ENCODE results near the gene SPDYE6.

GRCh38 chr7:102321351-102322201 is 34.7 kb downstream of the SPDYE6 start:
- no peak for TF ChIP-seq CTCF (conservative IDR thresholded peaks at IDR 0.05)
- TF ChIP-seq ZFX (IDR thresholded peaks at IDR 0.05) = no peak
